ENCODE measurements around the gene DUSP14. TPM values are rescaled to one million over a fixed set of nuclear protein-coding genes. Genes with fewer than 3 reads are reported as not detected.

DUSP14 gene
- total RNA-seq, 4 donors from 2014 or later = 52.7 to 74.5 (median 59.0) TPM

DNA sequence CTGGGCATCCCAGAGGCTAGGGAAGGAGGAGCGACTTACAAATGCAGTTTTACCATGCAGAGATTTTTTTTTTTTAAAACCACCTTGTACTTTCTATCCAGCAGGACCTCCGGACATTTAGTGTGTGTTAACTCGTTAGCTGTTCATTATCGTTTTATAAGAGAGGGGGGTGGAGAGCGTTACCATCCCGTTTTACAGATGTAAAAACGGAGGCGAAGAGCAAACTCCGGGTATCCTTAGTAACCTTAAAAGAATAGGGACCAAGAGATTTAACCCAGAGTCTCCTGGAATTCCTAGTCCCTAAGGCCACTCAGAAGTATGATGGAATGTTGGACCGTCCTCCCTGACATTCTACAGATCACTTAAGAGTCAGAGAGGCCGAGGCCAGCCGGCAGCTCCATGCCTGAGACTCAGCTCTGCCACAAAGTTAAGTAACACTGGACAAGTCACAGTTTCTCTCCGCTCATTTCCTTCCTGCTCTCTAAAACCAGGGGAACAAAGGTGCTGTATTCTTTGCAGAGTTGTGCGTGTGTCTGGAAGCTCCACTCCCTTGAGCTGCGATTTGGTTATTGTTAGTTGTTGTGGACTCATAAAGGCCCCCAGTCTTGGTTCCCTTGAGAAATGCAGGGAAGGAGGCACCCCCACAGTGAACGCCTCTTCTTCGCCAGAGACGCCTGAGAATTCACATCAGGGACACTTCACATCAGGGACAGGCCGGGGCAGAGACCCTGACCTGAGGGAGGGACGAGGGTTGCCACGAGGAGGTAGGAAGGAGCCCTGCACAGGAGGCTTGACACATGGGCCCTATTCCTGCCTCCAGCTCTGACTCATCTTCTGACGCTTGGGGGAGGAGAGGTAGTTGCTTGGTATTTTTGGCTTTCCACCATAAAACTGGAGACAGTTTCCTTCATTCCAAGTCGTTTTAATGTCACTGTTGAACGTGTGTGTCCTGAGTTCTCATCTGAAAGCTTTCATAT, 1.2 kb downstream of the DUSP14 start:
- WGBS, 2 donors = 20 to 21% methylated on average over 22 to 24 of the region's 24 CpGs

DNA sequence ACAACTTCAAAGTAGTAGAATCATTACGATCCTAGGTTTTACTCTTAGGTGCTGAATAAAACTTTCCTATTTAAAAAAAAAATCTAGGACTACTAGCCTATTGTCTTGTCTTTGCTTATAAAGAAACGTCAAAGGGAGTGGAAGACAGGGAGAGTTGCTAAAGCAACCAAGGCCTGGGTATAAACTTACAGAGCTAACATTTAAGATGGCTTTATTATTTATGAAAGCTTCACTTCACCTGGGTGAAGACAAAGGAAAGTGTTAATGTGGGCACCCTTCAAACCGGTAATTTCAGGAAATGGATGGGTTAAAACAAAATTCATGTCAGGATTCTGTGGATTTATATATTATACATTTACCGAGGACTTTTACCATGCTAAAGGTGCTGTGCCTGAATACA, 2.5 kb downstream of the DUSP14 start:
- Histone ChIP-seq H3K27me3 (no peaks in the 10 kb centered on the region), H3K27ac (peak overlapping the region; percentile 75 to 94 (median 83)), H3K4me3 (replicated peaks in 1 of 3) (no peak overlapping the region), H3K9me3 (no peaks in the 10 kb centered on the region), H3K4me1 (peaks cover 44 to 49% of the 10 kb centered on the region in 2 donors), H3K36me3 (no peaks in the 10 kb centered on the region)
- 56 to 71% methylated on average over 4 of the region's 4 CpGs for WGBS, 2 donors
- intact Hi-C loops (cut with DNase I) = no loop called here
- TF ChIP-seq, protein P1, sequence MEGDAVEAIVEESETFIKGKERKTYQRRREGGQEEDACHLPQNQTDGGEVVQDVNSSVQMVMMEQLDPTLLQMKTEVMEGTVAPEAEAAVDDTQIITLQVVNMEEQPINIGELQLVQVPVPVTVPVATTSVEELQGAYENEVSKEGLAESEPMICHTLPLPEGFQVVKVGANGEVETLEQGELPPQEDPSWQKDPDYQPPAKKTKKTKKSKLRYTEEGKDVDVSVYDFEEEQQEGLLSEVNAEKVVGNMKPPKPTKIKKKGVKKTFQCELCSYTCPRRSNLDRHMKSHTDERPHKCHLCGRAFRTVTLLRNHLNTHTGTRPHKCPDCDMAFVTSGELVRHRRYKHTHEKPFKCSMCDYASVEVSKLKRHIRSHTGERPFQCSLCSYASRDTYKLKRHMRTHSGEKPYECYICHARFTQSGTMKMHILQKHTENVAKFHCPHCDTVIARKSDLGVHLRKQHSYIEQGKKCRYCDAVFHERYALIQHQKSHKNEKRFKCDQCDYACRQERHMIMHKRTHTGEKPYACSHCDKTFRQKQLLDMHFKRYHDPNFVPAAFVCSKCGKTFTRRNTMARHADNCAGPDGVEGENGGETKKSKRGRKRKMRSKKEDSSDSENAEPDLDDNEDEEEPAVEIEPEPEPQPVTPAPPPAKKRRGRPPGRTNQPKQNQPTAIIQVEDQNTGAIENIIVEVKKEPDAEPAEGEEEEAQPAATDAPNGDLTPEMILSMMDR (IDR thresholded peaks at IDR 0.05) = no peak
- DNase-seq = no peak

More for the DNA sequence above, 1.2 kb downstream of the DUSP14 start:
- intact Hi-C loops (cut with DNase I) = no loop called here
- Histone ChIP-seq H3K36me3 (no peaks in the 10 kb centered on the region), H3K27ac (peak overlapping the region; percentile 75 to 94 (median 83)), H3K27me3 (no peaks in the 10 kb centered on the region), H3K4me3 (replicated peaks in 1 of 3) (peak overlapping the region in 2 of 3 donors; percentile 64 to 85), H3K4me1 (peaks cover 44 to 49% of the 10 kb centered on the region in 2 donors), H3K9me3 (no peaks in the 10 kb centered on the region)
- TF ChIP-seq POLR2A (IDR thresholded peaks at IDR 0.05) = peak in 1 of 2 donors; percentile 75
- TF ChIP-seq, protein P1 (IDR thresholded peaks at IDR 0.05) = no peak
- DNase-seq = peak; percentile 57 to 73

DNA sequence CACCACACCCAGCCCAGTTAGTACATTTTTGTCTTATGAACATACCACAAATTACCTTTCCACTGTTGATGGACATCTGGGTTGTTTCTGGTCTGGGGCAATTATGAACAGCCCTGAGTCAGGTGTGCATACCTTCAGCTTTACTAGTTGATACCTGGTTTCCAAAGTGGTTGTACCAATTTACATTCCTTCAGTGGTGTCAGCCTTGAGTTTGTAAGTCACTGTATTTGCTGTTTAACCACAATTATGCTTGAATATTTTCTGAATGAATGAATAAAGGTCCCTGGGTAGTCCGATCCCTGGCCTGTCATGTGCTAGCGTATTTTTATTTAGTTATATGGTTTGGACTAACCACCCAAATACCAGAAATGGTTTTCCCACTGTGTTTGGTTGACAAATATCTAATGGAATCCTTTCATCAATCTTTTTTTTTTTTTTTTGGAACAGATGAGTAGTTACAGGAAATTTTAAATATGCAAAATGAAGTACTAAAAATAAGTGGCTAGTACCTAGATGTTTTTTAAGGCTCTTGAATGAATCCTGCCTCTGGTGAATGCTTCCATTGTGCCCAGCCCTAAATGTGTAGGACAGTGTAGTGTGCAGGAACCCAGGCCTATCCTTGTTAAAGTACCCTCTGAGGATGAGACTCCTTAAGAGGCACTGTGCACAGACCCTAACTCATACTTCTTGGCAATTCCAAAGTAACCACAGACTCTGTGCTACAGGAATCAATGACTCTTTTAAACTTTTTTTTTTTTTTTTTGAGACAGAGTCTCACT, 3.7 kb downstream of the DUSP14 start:
- H3K4me3 ChIP-seq (replicated peaks in 1 of 3) = no peak overlapping the region
- H3K36me3 ChIP-seq = no peaks in the 10 kb centered on the region
- H3K4me1 ChIP-seq = peaks cover 36 to 40% of the 10 kb centered on the region in 2 donors
- intact Hi-C loops (cut with DNase I) = no loop called here
- 85 to 94% methylated on average over 2 of the region's 2 CpGs for WGBS, 2 donors
- DNase-seq = no peak
- TF ChIP-seq POLR2A (IDR thresholded peaks at IDR 0.05) = no peak
- TF ChIP-seq, protein P1 (IDR thresholded peaks at IDR 0.05) = no peak
- no peaks in the 10 kb centered on the region for H3K27me3 ChIP-seq
- H3K27ac ChIP-seq = peak overlapping the region in 1 of 3 donors; percentile 43
- no peaks in the 10 kb centered on the region for H3K9me3 ChIP-seq

DNA sequence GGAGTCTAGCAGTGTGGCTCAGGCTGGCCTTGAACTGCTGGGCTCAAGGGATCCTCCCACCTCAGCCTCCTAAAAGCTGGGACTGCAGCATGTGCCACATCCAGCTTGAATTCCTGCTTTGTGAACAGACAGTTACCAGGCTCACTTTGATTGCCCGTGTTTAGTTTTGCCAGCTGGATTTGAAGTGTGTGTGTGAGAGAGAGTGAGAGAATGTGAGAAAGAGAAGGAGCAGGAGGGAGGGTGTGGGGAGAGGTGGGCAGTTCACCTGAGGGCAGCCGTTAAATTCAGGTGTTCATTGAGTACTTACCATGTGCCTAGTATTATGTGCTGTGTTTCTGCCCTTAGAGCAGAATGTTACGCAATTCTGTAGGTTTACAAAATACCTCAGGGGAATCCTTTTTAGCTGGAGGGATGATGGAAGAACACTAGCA, 4.7 kb downstream of the DUSP14 start:
- Histone ChIP-seq H3K27ac (peak overlapping the region in 2 of 3 donors; percentile 11 to 43), H3K4me1 (peaks cover 36 to 40% of the 10 kb centered on the region in 2 donors)
- intact Hi-C loops (cut with DNase I) = no loop called here

DNA sequence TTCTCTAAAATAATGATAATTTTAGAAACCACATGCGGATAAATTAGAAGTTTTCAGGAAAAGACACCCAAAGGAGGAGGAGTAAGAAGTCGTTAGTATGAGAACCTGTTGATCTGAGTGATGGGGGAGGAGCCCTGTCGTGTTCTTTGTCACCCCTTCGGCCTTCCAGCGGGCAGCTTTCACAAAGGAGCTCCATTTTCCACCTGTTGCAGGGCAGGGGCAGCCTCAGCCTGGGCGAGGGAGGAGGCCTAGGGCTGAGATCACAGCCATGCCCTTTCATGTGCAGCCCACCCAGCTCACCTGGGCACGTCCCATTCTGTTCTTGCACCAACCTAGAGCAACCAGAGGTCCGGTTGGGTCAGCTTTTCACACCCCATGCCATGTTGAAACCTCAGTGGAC, 5.3 kb downstream of the DUSP14 start:
- Histone ChIP-seq H3K4me3 (replicated peaks in 1 of 3) (no peak overlapping the region), H3K27me3 (no peaks in the 10 kb centered on the region), H3K27ac (peak overlapping the region in 2 of 3 donors; percentile 11 to 43), H3K36me3 (no peaks in the 10 kb centered on the region), H3K9me3 (no peaks in the 10 kb centered on the region), H3K4me1 (peaks cover 36 to 40% of the 10 kb centered on the region in 2 donors)
- 71 to 75% methylated on average over 8 of the region's 8 CpGs for WGBS, 2 donors
- TF ChIP-seq POLR2A (IDR thresholded peaks at IDR 0.05) = no peak
- TF ChIP-seq, protein P1 (IDR thresholded peaks at IDR 0.05) = no peak
- DNase-seq = no peak
- intact Hi-C loops (cut with DNase I) = no loop called here

More for the DNA sequence above, 4.7 kb downstream of the DUSP14 start:
- no peaks in the 10 kb centered on the region for H3K9me3 ChIP-seq
- H3K4me3 ChIP-seq (replicated peaks in 1 of 3) = no peak overlapping the region
- DNase-seq = peak in 1 of 2 donors; percentile 19
- WGBS, 2 donors = 51 to 60% methylated on average over 3 of the region's 3 CpGs
- H3K36me3 ChIP-seq = no peaks in the 10 kb centered on the region
- no peak for TF ChIP-seq POLR2A (IDR thresholded peaks at IDR 0.05)
- no peaks in the 10 kb centered on the region for H3K27me3 ChIP-seq
